HG02970 (cell line): Measurements from ENCODE around the gene FKBP10.
"Not testable (repeated sequence)": the region's sequence is repeated elsewhere in the genome, so short reads cannot be mapped to it uniquely, and the experiment has no call there.

Experiments
- ATAC-seq: cut with Tn5 transposase; IDR thresholded peaks from one replicate; pipeline ENCODE4 v1.9.1; 2021; ENCODE audit warnings: mild to moderate bottlenecking, moderate library complexity, moderate number of reproducible peaks; ENCODE audit not compliant: unreplicated experiment, low FRiP score

FKBP10 gene

GRCh38 chr17:41803049-41804020 is 9.5 kb upstream of the FKBP10 start:
- no peak for ATAC-seq

- no peak for ATAC-seq
Measured at GRCh38 chr17:41806685-41807445, 5.9 kb upstream of the FKBP10 start.

GRCh38 chr17:41810659-41811548 is 1.9 kb upstream of the FKBP10 start:
- no peak for ATAC-seq

GRCh38 chr17:41811549-41812380 is 1.0 kb upstream of the FKBP10 start, which contains the start of gene P3H4:
P3H4 (minus strand) TSS chr17:41811949; CDS start chr17:41811915, 34 bp downstream.
- no peak for ATAC-seq

GRCh38 chr17:41813152-41813680 is 412 bp downstream of the FKBP10 start:
- no peak for ATAC-seq

GRCh38 chr17:41813699-41814124 is 908 bp downstream of the FKBP10 start:
- no peak for ATAC-seq

GRCh38 chr17:41814195-41814594 is 1.4 kb downstream of the FKBP10 start:
- no peak for ATAC-seq

GRCh38 chr17:41816637-41817320 is 4.0 kb downstream of the FKBP10 start:
- ATAC-seq = no peak

GRCh38 chr17:41818024-41818423 is 5.2 kb downstream of the FKBP10 start:
- no peak for ATAC-seq

- no peak for ATAC-seq
Measured at GRCh38 chr17:41821776-41822175, 9.0 kb downstream of the FKBP10 start.

GRCh38 chr17:41822216-41823140 is 9.7 kb downstream of the FKBP10 start:
- ATAC-seq = no peak

- no peak for ATAC-seq
Measured at GRCh38 chr17:41823141-41823524, 10.3 kb downstream of the FKBP10 start.

GRCh38 chr17:41823580-41823979 is 10.8 kb downstream of the FKBP10 start:
- ATAC-seq = no peak

GRCh38 chr17:41824086-41824485 is 11.3 kb downstream of the FKBP10 start:
- ATAC-seq = no peak

GRCh38 chr17:41825175-41825845 is 12.5 kb downstream of the FKBP10 start:
- no peak for ATAC-seq

- ATAC-seq = not testable (repeated sequence)
Measured at GRCh38 chr17:41829961-41830360, 17.2 kb downstream of the FKBP10 start.

- ATAC-seq = no peak
Measured at GRCh38 chr17:41835214-41835799, 22.5 kb downstream of the FKBP10 start.
